ENCODE results near the gene OR4S1. TPM values are rescaled to one million over a fixed set of nuclear protein-coding genes. Genes with fewer than 3 reads are reported as not detected.
"Not testable (repeated sequence)": the region's sequence is repeated elsewhere in the genome, so short reads cannot be mapped to it uniquely, and the experiment has no call there.

OR4S1 gene, protein sequence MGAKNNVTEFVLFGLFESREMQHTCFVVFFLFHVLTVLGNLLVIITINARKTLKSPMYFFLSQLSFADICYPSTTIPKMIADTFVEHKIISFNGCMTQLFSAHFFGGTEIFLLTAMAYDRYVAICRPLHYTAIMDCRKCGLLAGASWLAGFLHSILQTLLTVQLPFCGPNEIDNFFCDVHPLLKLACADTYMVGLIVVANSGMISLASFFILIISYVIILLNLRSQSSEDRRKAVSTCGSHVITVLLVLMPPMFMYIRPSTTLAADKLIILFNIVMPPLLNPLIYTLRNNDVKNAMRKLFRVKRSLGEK
- total RNA-seq (2014; rRNA removed), result not detected in 2 replicates
- polyA plus RNA-seq (2012), result not detected

DNA sequence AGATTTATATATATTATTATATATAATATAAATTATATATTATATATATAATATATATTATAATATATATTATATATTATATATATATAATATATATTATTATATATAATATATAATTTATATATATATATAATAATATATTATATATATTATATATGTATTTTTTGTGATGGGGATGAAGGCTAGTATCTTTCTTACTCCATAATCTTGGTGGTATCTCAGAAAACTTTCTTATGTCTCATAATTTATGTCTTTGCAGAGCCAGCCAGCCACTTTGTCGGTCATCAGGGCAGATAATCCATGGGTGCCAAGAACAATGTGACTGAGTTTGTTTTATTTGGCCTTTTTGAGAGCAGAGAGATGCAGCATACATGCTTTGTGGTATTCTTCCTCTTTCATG is at the start of gene OR4S1:
Gene OR4S1 (plus strand): TSS at position 301 of the 400 bp plus-strand sequence. CDS start 0 bp downstream, at position 301.
- DNase-seq (ENCODE audit: low read depth), result no peak

- no peak for DNase-seq (ENCODE audit: low read depth)
Observed at GRCh38 chr11:48261600-48261999, 44.4 kb upstream of the OR4S1 start.

- DNase-seq (ENCODE audit: low read depth), result no peak
Observed at GRCh38 chr11:48263423-48263911, 42.6 kb upstream of the OR4S1 start, which contains the start of gene OR4X1. TSS of gene OR4X1 (plus strand) at chr11:48263861. CDS start at chr11:48263861, 0 bp downstream.

GRCh38 chr11:48270621-48271020 is 35.4 kb upstream of the OR4S1 start:
- DNase-seq (ENCODE audit: low read depth), result no peak

- DNase-seq (ENCODE audit: low read depth), result no peak
Observed at GRCh38 chr11:48272606-48273005, 33.4 kb upstream of the OR4S1 start.

DNA sequence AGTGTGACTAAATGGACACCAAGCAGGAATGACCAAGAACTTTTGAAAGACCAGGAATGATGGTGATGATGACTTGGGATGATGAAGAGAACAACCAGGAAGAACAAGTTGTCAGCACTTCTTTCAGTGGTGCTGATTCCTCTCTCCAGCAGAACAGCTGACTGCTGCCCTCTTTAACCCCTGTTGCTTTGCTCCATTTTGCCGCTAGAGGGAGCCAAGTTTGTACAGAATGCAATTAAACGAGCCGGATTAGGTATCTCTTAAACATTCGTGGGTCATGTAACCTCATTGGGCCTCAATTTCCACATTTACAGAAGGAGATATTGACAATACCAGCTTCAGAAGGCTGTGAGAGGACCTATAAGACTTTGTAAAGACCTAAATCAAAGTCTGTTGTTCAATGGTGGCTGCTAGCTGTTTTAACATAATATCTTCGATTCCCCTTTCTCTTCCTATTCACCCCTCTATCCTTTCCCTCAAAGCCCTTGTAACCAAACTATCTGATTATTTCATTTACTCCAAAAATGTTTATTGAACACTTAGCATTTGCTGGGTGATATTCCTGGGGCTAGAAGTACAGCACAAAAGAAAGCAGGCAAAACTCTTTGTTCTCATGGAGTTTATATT is 1.9 kb downstream of the OR4S1 start:
- peak; percentile 46 for DNase-seq (ENCODE audit: low read depth)

DNA sequence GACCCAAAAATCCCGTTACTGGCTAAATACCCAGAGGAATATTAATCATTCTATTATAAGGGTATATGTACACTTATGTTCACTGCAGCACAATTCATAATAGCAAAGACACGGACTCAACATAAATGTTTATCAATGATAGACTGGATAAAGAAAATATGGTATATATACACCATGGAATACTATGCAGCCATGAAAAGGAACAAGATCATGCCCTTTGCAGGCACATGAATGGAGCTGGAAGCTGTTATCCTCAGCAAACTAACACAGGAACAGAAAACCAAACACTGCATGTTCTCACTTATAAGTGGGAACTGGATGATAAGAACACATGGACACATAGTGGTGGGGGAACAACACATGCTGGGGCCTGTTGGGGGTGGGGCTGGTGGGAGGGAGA is 7.6 kb downstream of the OR4S1 start:
- not testable (repeated sequence) for DNase-seq (ENCODE audit: low read depth)

DNA sequence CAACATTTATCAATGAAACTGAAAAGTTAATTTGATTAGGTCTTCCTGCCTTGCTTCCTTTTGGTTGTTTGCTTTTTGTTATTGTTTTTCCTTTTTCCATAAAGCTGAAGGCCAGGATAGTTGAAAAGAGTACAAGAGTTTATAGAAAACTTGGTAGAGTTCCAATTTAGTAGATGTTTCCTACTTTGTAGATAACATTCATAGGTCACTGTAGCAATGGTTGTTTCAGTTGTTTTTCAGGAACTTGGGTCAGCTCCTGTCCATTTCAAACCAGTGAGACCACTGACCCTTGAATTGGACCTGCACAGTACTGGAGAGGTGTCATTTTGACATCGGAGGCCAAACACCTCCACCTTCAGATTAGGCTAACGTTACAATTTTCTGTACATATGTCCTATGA is 13.8 kb downstream of the OR4S1 start:
- not testable (repeated sequence) for DNase-seq (ENCODE audit: low read depth)

GRCh38 chr11:48324620-48325019 is 18.6 kb downstream of the OR4S1 start, which contains the start of gene OR4C3:
TSS of gene OR4C3 (plus strand) at chr11:48324920. CDS start at chr11:48325022, 102 bp downstream.
- DNase-seq (ENCODE audit: low read depth), result not testable (repeated sequence)

DNA sequence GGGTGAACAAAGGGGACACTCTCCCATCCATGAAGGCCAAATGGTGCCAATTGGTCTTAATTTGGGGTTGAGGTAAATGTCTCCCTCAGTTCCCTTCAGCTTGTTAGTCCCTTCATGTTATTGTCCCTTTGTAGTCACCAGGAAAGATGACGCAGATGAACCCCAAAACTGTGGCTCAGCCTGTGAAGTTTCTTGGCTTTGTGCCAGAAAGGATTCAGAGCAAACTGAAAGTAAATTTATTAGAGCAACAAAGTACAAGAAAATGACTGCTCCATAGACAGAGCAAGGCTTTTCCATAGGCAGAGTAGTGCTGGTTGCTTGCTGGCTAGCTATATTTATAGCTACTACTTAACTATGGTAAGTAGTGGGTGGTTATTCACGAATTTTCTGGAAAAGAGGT is 35.4 kb downstream of the OR4S1 start:
- DNase-seq (ENCODE audit: low read depth), result no peak

DNA sequence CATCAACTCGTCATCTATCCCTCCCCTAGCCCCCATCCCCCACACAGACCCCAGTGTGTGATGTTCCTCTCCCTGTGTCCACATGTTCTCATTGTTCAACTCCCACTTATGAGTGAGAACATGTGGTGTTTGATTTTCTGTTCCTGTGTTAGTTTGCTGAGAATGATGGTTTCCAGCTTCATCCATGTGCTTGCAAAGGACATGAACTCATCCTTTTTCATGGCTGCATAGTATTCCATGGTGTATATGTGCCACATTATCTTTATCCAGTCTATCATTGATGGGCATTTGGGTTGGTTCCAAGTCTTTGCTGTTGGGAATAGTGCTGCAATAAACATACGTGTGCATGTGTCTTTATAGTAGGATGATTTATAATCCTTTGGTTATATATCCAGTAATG is 36.5 kb downstream of the OR4S1 start:
- not testable (repeated sequence) for DNase-seq (ENCODE audit: low read depth)

DNA sequence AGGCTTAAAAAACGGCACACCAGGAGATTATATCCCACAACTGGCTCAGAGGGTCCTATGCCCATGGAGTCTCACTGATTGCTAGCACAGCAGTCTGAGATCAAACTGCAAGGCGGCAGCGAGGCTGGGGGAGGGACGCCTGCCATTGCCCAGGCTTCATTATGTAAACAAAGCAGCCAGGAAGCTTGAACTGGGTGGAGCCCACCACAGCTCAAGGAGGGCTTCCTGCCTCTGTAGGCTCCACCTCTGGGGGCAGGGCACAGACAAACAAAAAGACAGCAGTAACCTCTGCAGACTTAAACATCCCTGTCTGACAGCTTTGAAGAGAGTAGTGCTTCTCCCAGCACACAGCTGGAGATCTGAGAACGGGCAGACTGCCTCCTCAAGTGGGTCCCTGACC is 40.3 kb downstream of the OR4S1 start:
- DNase-seq (ENCODE audit: low read depth), result not testable (repeated sequence)

GRCh38 chr11:48354013-48354412 is 48.0 kb downstream of the OR4S1 start:
- DNase-seq (ENCODE audit: low read depth), result no peak

- no peak for DNase-seq (ENCODE audit: low read depth)
Observed at GRCh38 chr11:48354677-48355076, 48.7 kb downstream of the OR4S1 start.

Other genes with a start within 250 kb of the OR4S1 start
- not detected in 2 replicates for gene OR4B1, start 89.4 kb upstream of the OR4S1 start, total RNA-seq (2014; rRNA removed)
- not detected in 2 replicates for gene OR4X2, start 61.1 kb upstream of the OR4S1 start, total RNA-seq (2014; rRNA removed)
- not detected in 2 replicates for gene OR4X1, start 42.4 kb upstream of the OR4S1 start, total RNA-seq (2014; rRNA removed)
- gene OR4C3, start 18.7 kb downstream of the OR4S1 start, total RNA-seq (2014; rRNA removed), result not detected in 2 replicates
- not detected in 2 replicates for gene OR4C5, start 60.2 kb downstream of the OR4S1 start, total RNA-seq (2014; rRNA removed)
- gene OR4A47, start 182.6 kb downstream of the OR4S1 start, total RNA-seq (2014; rRNA removed), result not detected in 2 replicates

Measured in LHCN-M2 (cell line).